IPS-NIHi7 (cell line): Measurements from ENCODE around the gene NTMT1.
"Not testable (repeated sequence)": the region's sequence is repeated elsewhere in the genome, so short reads cannot be mapped to it uniquely, and the experiment has no call there.

ENCODE experiments used
- DNase-seq: peaks from one replicate; pipeline ENCODE4 v3.0.0; 2012; ENCODE audit warnings: mixed read lengths; ENCODE audit errors: extremely low spot score

The NTMT1 gene

GRCh38 chr9:129615407-129616285 lies 10.3 kb upstream of the NTMT1 start:
- DNase-seq, result no peak

- peak; percentile 53 for DNase-seq
Observed at GRCh38 chr9:129617167-129617566, 8.8 kb upstream of the NTMT1 start.

GRCh38 chr9:129619787-129620668 lies 5.9 kb upstream of the NTMT1 start:
- DNase-seq, result peak; percentile 61

GRCh38 chr9:129620669-129621295 lies 5.2 kb upstream of the NTMT1 start, which contains the start of gene C9orf50:
Gene C9orf50, minus strand, starts transcription at chr9:129621101. Its CDS starts 527 bp downstream, at chr9:129620574.
- DNase-seq, result no peak

- DNase-seq, result no peak
Observed at GRCh38 chr9:129623331-129623730, 2.6 kb upstream of the NTMT1 start.

GRCh38 chr9:129624168-129624759 lies 1.7 kb upstream of the NTMT1 start:
- peak; percentile 74 for DNase-seq

GRCh38 chr9:129624947-129625346 lies 1.0 kb upstream of the NTMT1 start:
- DNase-seq, result no peak

- DNase-seq, result no peak
Observed at GRCh38 chr9:129626625-129627284, 792 bp downstream of the NTMT1 start.

- DNase-seq, result no peak
Observed at GRCh38 chr9:129627556-129628440, 1.8 kb downstream of the NTMT1 start.

GRCh38 chr9:129628709-129629108 lies 2.7 kb downstream of the NTMT1 start:
- DNase-seq, result no peak

- DNase-seq, result no peak
Observed at GRCh38 chr9:129629251-129629820, 3.4 kb downstream of the NTMT1 start.

GRCh38 chr9:129630967-129631673 lies 5.2 kb downstream of the NTMT1 start:
- no peak for DNase-seq

- DNase-seq, result no peak
Observed at GRCh38 chr9:129631674-129632129, 5.7 kb downstream of the NTMT1 start.

- no peak for DNase-seq
Observed at GRCh38 chr9:129632460-129632859, 6.5 kb downstream of the NTMT1 start.

GRCh38 chr9:129633207-129633606 lies 7.2 kb downstream of the NTMT1 start:
- no peak for DNase-seq

- no peak for DNase-seq
Observed at GRCh38 chr9:129633848-129634247, 7.9 kb downstream of the NTMT1 start.

GRCh38 chr9:129635099-129636065 lies 9.4 kb downstream of the NTMT1 start:
- DNase-seq, result no peak

- DNase-seq, result not testable (repeated sequence)
Observed at GRCh38 chr9:129636343-129636742, 10.4 kb downstream of the NTMT1 start.
